ENCODE results near the gene AKR1C1. TPM values are rescaled to one million over a fixed set of nuclear protein-coding genes. Genes with fewer than 3 reads are reported as not detected.

The AKR1C1 gene
- total RNA-seq, 1 experiment from 2014 or later = 2.1 TPM

- Histone ChIP-seq H3K9me3 (ENCODE audit: control insufficient read depth in 1 of 2, insufficient read depth in 1 of 2, low read depth in 1 of 2, low read length in 2 of 2) (no peaks in the 10 kb centered on the region), H3K4me3 (replicated peaks in 1 of 2; ENCODE audit: low read depth in 1 of 2, low read length in 2 of 2) (no peak overlapping the region), H2AFZ (ENCODE audit: low read depth, low read length, poor library complexity, severe bottlenecking) (no peak overlapping the region), H3K27ac (ENCODE audit: low read depth, low read length) (no peak overlapping the region), H4K20me1 (ENCODE audit: insufficient read depth) (no peaks in the 10 kb centered on the region), H3K4me1 (ENCODE audit: control insufficient read depth in 1 of 2, insufficient read depth in 2 of 2, low read length in 2 of 2) (peaks cover 6 to 7% of the 10 kb centered on the region in 2 experiments; a peak in 2 of 4 replicates), H3K9me2 (ENCODE audit: insufficient read depth) (no peaks in the 10 kb centered on the region), H3K79me2 (ENCODE audit: insufficient read depth, low read length) (no peaks in the 10 kb centered on the region), H3K4me2 (ENCODE audit: low read length) (no peak overlapping the region), H3K27me3 (ENCODE audit: insufficient read depth, low read length) (no peaks in the 10 kb centered on the region), H3K36me3 (ENCODE audit: control insufficient read depth in 1 of 2, insufficient read depth in 2 of 2, low read length in 2 of 2) (no peaks in the 10 kb centered on the region), H3K9ac (ENCODE audit: low read length) (no peak overlapping the region)
- ChIA-PET CTCF (interaction anchor here (2.8 kb wide), 1 partner anchor 133 kb away, joined by 14 read pairs; no protein-coding TSS in a partner anchor), RAD21 (ENCODE audit: low non-redundant PET in 1 of 2, low total read pairs in 2 of 2, uncharacterized antibody in 2 of 2, unreplicated experiment in 2 of 2) (no interaction called here), POLR2A (no interaction called here)
- no TSS peak for BruUV-seq (replicated peaks)
- DNase-seq (ENCODE audit: low read depth, low spot score) = no peak
- no peak for TF ChIP-seq SRF (IDR thresholded peaks at IDR 0.05; ENCODE audit: low read depth)
- no peak for TF ChIP-seq EGR1 (IDR thresholded peaks at IDR 0.05; ENCODE audit: low read depth)
- no peak for TF ChIP-seq CEBPB (IDR thresholded peaks at IDR 0.05; ENCODE audit: low read depth)
- no peak for TF ChIP-seq MAX (IDR thresholded peaks at IDR 0.05)
- no peak for TF ChIP-seq YY1 (IDR thresholded peaks at IDR 0.05; ENCODE audit: extremely low read depth, insufficient replicate concordance, low read depth, low read length)
- no peak for TF ChIP-seq SIN3A (IDR thresholded peaks at IDR 0.05; ENCODE audit: low read depth)
- TF ChIP-seq EZH2phosphoT487 (IDR thresholded peaks at IDR 0.05; ENCODE audit: borderline replicate concordance) = no peak
- TF ChIP-seq JUND (IDR thresholded peaks at IDR 0.05) = no peak
- intact Hi-C loops (cut with micrococcal nuclease) = loop anchor here (1.0 kb wide), 1 partner anchor 133 kb away; no protein-coding TSS in a partner anchor
- no peak for ATAC-seq
Measured at GRCh38 chr10:4982764-4983226, 19.6 kb downstream of the AKR1C1 start.

- no peak overlapping the region for H3K4me2 ChIP-seq (ENCODE audit: low read length)
- CTCF ChIA-PET = no interaction called here
- TF ChIP-seq POLR2AphosphoS5 (IDR thresholded peaks at IDR 0.05; ENCODE audit: low read depth, low read length) (no peak), EGR1 (IDR thresholded peaks at IDR 0.05; ENCODE audit: low read depth) (no peak), SP1 (IDR thresholded peaks at IDR 0.05; ENCODE audit: low read depth) (no peak), ZFX (IDR thresholded peaks at IDR 0.05) (no peak), ELF1 (IDR thresholded peaks at IDR 0.05; ENCODE audit: borderline replicate concordance, low read depth) (no peak), POLR2A (IDR thresholded peaks at IDR 0.05; ENCODE audit: borderline replicate concordance, extremely low read depth, insufficient read depth, insufficient read length) (no peak), EZH2 (IDR thresholded peaks at IDR 0.05) (no peak), RAD21 (IDR thresholded peaks at IDR 0.05; ENCODE audit: low read depth) (no peak), EZH2phosphoT487 (IDR thresholded peaks at IDR 0.05; ENCODE audit: borderline replicate concordance) (no peak), FOSL1 (IDR thresholded peaks at IDR 0.05; ENCODE audit: low read depth) (no peak), TCF7L2 (IDR thresholded peaks at IDR 0.05; ENCODE audit: borderline replicate concordance, extremely low read depth, insufficient read depth, insufficient read length) (no peak), CBX3 (IDR thresholded peaks at IDR 0.05; ENCODE audit: low read depth) (no peak), CEBPB (IDR thresholded peaks at IDR 0.05; ENCODE audit: low read depth) (no peak), JUND (IDR thresholded peaks at IDR 0.05) (no peak)
- TF ChIP-seq, protein P1, sequence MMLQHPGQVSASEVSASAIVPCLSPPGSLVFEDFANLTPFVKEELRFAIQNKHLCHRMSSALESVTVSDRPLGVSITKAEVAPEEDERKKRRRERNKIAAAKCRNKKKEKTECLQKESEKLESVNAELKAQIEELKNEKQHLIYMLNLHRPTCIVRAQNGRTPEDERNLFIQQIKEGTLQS (IDR thresholded peaks at IDR 0.05) = no peak
- TF ChIP-seq, protein P2, sequence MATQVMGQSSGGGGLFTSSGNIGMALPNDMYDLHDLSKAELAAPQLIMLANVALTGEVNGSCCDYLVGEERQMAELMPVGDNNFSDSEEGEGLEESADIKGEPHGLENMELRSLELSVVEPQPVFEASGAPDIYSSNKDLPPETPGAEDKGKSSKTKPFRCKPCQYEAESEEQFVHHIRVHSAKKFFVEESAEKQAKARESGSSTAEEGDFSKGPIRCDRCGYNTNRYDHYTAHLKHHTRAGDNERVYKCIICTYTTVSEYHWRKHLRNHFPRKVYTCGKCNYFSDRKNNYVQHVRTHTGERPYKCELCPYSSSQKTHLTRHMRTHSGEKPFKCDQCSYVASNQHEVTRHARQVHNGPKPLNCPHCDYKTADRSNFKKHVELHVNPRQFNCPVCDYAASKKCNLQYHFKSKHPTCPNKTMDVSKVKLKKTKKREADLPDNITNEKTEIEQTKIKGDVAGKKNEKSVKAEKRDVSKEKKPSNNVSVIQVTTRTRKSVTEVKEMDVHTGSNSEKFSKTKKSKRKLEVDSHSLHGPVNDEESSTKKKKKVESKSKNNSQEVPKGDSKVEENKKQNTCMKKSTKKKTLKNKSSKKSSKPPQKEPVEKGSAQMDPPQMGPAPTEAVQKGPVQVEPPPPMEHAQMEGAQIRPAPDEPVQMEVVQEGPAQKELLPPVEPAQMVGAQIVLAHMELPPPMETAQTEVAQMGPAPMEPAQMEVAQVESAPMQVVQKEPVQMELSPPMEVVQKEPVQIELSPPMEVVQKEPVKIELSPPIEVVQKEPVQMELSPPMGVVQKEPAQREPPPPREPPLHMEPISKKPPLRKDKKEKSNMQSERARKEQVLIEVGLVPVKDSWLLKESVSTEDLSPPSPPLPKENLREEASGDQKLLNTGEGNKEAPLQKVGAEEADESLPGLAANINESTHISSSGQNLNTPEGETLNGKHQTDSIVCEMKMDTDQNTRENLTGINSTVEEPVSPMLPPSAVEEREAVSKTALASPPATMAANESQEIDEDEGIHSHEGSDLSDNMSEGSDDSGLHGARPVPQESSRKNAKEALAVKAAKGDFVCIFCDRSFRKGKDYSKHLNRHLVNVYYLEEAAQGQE (IDR thresholded peaks at IDR 0.05; ENCODE audit: low read depth) = no peak
- no peaks in the 10 kb centered on the region for H3K9me2 ChIP-seq (ENCODE audit: insufficient read depth)
- DNase-seq (ENCODE audit: low read depth, low spot score) (no peak), ATAC-seq (no peak)
- no peak overlapping the region for H3K4me3 ChIP-seq (replicated peaks in 1 of 2; ENCODE audit: low read depth in 1 of 2, low read length in 2 of 2)
- no peaks in the 10 kb centered on the region for H3K27me3 ChIP-seq (ENCODE audit: insufficient read depth, low read length)
- no peaks in the 10 kb centered on the region for H3K79me2 ChIP-seq (ENCODE audit: insufficient read depth, low read length)
- no peaks in the 10 kb centered on the region for H3K36me3 ChIP-seq (ENCODE audit: control insufficient read depth in 1 of 2, insufficient read depth in 2 of 2, low read length in 2 of 2)
- RAD21 ChIA-PET (ENCODE audit: low non-redundant PET in 1 of 2, low total read pairs in 2 of 2, uncharacterized antibody in 2 of 2, unreplicated experiment in 2 of 2) = no interaction called here
- H3K9me3 ChIP-seq (ENCODE audit: control insufficient read depth in 1 of 2, insufficient read depth in 1 of 2, low read depth in 1 of 2, low read length in 2 of 2) = no peaks in the 10 kb centered on the region
- BruUV-seq (replicated peaks) = no TSS peak
- H3K9ac ChIP-seq (ENCODE audit: low read length) = no peak overlapping the region
- H2AFZ ChIP-seq (ENCODE audit: low read depth, low read length, poor library complexity, severe bottlenecking) = no peak overlapping the region
- H3K4me1 ChIP-seq (ENCODE audit: control insufficient read depth in 1 of 2, insufficient read depth in 2 of 2, low read length in 2 of 2) = peaks cover 6 to 7% of the 10 kb centered on the region in 2 experiments; a peak in 2 of 4 replicates
- no peak overlapping the region for H3K27ac ChIP-seq (ENCODE audit: low read depth, low read length)
- POLR2A ChIA-PET = no interaction called here
- H4K20me1 ChIP-seq (ENCODE audit: insufficient read depth) = no peaks in the 10 kb centered on the region
- intact Hi-C loops (cut with micrococcal nuclease) = no loop called here
Measured at GRCh38 chr10:4983615-4984216, 20.5 kb downstream of the AKR1C1 start.

All from HCT116 (cell line).